Measurements from ENCODE around the gene RASGRP4. TPM values are rescaled to one million over a fixed set of nuclear protein-coding genes. Genes with fewer than 3 reads are reported as not detected.

Gene RASGRP4
- total RNA-seq, 1 donor from 2014 or later, result not detected

- DNase-seq, result no peak
- TF ChIP-seq, protein P1, sequence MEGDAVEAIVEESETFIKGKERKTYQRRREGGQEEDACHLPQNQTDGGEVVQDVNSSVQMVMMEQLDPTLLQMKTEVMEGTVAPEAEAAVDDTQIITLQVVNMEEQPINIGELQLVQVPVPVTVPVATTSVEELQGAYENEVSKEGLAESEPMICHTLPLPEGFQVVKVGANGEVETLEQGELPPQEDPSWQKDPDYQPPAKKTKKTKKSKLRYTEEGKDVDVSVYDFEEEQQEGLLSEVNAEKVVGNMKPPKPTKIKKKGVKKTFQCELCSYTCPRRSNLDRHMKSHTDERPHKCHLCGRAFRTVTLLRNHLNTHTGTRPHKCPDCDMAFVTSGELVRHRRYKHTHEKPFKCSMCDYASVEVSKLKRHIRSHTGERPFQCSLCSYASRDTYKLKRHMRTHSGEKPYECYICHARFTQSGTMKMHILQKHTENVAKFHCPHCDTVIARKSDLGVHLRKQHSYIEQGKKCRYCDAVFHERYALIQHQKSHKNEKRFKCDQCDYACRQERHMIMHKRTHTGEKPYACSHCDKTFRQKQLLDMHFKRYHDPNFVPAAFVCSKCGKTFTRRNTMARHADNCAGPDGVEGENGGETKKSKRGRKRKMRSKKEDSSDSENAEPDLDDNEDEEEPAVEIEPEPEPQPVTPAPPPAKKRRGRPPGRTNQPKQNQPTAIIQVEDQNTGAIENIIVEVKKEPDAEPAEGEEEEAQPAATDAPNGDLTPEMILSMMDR (IDR thresholded peaks at IDR 0.05; ENCODE audit: partially characterized antibody, unreplicated experiment), result no peak
- H3K4me1 Mint-ChIP-seq (ENCODE audit: low read depth, unreplicated experiment), result no peaks in the 10 kb centered on the region
- peaks cover 1% of the 10 kb centered on the region for H3K9me3 Mint-ChIP-seq (ENCODE audit: unreplicated experiment)
- H3K27me3 Mint-ChIP-seq (ENCODE audit: unreplicated experiment), result peaks cover 3% of the 10 kb centered on the region
- no peak overlapping the region for H3K27ac Mint-ChIP-seq (ENCODE audit: unreplicated experiment)
- peaks cover 9% of the 10 kb centered on the region for H3K36me3 Mint-ChIP-seq (ENCODE audit: unreplicated experiment)
- H3K4me3 Mint-ChIP-seq (ENCODE audit: unreplicated experiment), result no peak overlapping the region
These were observed 43.1 kb upstream of the RASGRP4 start for GRCh38 chr19:38469151-38469550.

- TF ChIP-seq, protein P1 (IDR thresholded peaks at IDR 0.05; ENCODE audit: partially characterized antibody, unreplicated experiment), result no peak
- H3K27ac Mint-ChIP-seq (ENCODE audit: unreplicated experiment), result no peak overlapping the region
- no peak for DNase-seq
- H3K36me3 Mint-ChIP-seq (ENCODE audit: unreplicated experiment), result peaks cover 9% of the 10 kb centered on the region
- H3K27me3 Mint-ChIP-seq (ENCODE audit: unreplicated experiment), result peaks cover 3% of the 10 kb centered on the region
- H3K4me3 Mint-ChIP-seq (ENCODE audit: unreplicated experiment), result no peak overlapping the region
- peaks cover 1% of the 10 kb centered on the region for H3K9me3 Mint-ChIP-seq (ENCODE audit: unreplicated experiment)
- no peaks in the 10 kb centered on the region for H3K4me1 Mint-ChIP-seq (ENCODE audit: low read depth, unreplicated experiment)
These were observed 41.8 kb upstream of the RASGRP4 start for GRCh38 chr19:38467541-38468525.

- H3K36me3 Mint-ChIP-seq (ENCODE audit: unreplicated experiment), result peaks cover 9% of the 10 kb centered on the region
- TF ChIP-seq, protein P1 (IDR thresholded peaks at IDR 0.05; ENCODE audit: partially characterized antibody, unreplicated experiment), result no peak
- H3K27me3 Mint-ChIP-seq (ENCODE audit: unreplicated experiment), result peaks cover 3% of the 10 kb centered on the region
- DNase-seq, result no peak
- no peak overlapping the region for H3K4me3 Mint-ChIP-seq (ENCODE audit: unreplicated experiment)
- peaks cover 1% of the 10 kb centered on the region for H3K9me3 Mint-ChIP-seq (ENCODE audit: unreplicated experiment)
- no peaks in the 10 kb centered on the region for H3K4me1 Mint-ChIP-seq (ENCODE audit: low read depth, unreplicated experiment)
- no peak overlapping the region for H3K27ac Mint-ChIP-seq (ENCODE audit: unreplicated experiment)
These were observed 40.0 kb upstream of the RASGRP4 start for GRCh38 chr19:38466050-38466449.

DNA sequence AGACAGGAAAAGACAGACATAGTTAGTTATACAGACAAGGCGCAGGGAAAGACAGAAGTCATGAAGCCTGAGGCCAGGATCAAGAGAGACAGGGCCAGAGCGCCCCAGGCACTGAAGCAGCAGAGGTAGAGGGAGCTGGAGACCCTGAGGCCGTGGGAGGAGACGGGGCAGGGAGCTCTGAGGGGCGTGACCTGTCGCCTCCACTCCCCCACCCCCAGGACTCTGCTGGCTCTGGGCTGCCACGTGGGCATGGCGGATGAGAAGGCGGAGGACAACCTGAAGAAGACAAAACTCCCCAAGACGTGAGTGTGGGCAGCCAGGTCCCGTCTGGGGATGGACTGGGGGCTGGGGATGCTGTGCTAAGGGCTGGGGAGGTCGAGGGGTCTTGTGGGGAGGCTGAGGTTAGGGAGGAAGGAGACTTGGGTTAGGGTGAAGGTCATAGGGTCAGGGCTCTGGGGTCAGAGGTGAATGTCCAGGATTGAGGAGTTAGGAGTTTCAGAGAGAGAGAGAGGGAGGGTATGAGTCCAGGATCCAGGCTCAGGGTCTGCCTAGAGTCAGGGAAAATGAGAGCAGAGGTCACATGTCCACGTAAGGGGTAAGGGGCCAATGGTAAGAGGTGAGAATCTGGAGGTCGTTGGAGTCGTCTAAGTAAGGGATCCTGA lies 38.5 kb upstream of the RASGRP4 start:
- Mint-ChIP-seq H3K4me1 (ENCODE audit: low read depth, unreplicated experiment) (no peaks in the 10 kb centered on the region), H3K36me3 (ENCODE audit: unreplicated experiment) (peaks cover 14% of the 10 kb centered on the region), H3K27me3 (ENCODE audit: unreplicated experiment) (no peaks in the 10 kb centered on the region), H3K27ac (ENCODE audit: unreplicated experiment) (no peak overlapping the region), H3K9me3 (ENCODE audit: unreplicated experiment) (peaks cover 1% of the 10 kb centered on the region), H3K4me3 (ENCODE audit: unreplicated experiment) (no peak overlapping the region)
- no peak for DNase-seq
- TF ChIP-seq, protein P1 (IDR thresholded peaks at IDR 0.05; ENCODE audit: partially characterized antibody, unreplicated experiment), result no peak

Measured in glutamatergic neuron (in vitro differentiated cells).